GM23248 (cell line): ENCODE data around the gene AKT2.

Experiments
- EZH2 ChIP-seq: fragments of 200-600 bp; sonication (generic); IDR thresholded peaks from 2 replicates; pipeline ENCODE4 v1.6.1; 2018; ENCODE audit warnings: antibody characterized with exemption, mild to moderate bottlenecking; ENCODE audit not compliant: insufficient read depth, poor library complexity, severe bottlenecking
- EZH2phosphoT487 ChIP-seq: fragments of 200-600 bp; sonication (generic); IDR thresholded peaks from 2 replicates; pipeline ENCODE4 v1.6.1; 2018; ENCODE audit warnings: antibody characterized with exemption, moderate library complexity, mild to moderate bottlenecking, low read depth; ENCODE audit not compliant: insufficient read depth

DNA sequence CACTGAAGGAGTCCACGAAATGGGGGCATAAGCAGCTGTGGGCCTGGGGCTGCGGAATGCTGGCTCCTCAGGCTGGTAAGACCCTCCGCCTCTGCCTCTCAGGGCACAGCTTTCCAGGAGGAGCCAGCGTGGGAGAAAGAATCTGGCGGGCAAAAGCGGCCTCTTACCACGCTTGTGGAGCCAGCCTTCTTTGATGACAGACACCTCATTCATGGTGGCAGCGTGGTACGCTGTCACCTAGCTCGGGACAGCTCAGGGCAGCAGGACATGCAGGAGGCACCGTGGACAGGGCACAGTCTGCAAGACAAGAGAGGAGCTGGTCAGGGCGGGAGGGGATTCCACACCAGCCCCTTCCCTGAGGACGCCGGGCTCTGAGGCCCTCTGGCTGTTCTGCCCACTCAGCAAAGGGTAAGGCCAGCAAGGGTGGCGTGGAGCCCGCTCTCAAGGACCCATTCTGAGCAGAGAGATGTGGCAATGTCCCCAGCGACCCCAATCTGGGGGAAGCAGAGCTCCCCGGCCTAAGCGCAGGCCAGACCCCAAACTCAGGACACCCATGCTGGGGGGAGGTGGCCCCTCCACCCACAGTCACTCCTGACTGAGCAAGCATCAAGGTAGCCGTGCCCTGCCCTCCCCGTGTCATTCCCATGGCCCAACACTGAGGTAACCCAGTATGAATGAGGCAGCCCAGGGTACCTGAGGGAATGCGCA is 19.9 kb downstream of the AKT2 start:
- TF ChIP-seq EZH2 (no peak), EZH2phosphoT487 (no peak)
